SK-N-SH (cell line): ENCODE data around the gene EXOC4. TPM values are rescaled to one million over a fixed set of nuclear protein-coding genes. Genes with fewer than 3 reads are reported as not detected.
A peak's percentile ranks its signal among the peaks of the same experiment; 100 is the strongest.

Source experiments
- CTCF ChIA-PET: fragments of 300-600, 350-600 bp; formaldehyde crosslinking; extraction: SDS; loops from one replicate; lab custom pipeline; 2021; lab: Yijun Ruan, JAX
- POLR2A ChIA-PET: fragments of 350-600 bp; sonication (Branson Sonifier 250); formaldehyde crosslinking; extraction: SDS; loops from one replicate; lab custom pipeline; 2020; ENCODE audit warnings: antibody characterized with exemption, inconsistent platforms; lab: Yijun Ruan, JAX
- DNase-seq: peaks from one replicate; pipeline ENCODE4 v3.0.0; 2012
- H2AFZ ChIP-seq: fragments of 200-600 bp; sonication (generic); 2 replicates; pipeline ENCODE4 v1.8.1; 2016; ENCODE audit warnings: antibody characterized with exemption, mild to moderate bottlenecking, low read depth
- H3F3A ChIP-seq: fragments of 200-600 bp; sonication (generic); replicated peaks from 2 replicates; pipeline ENCODE3; 2016; ENCODE audit warnings: antibody characterized with exemption, mild to moderate bottlenecking; ENCODE audit not compliant: insufficient read depth
- H3K27ac ChIP-seq, 2 experiments: fragments of 200-500 bp in 1 of 2; fragments of 200-600 bp in 1 of 2; sonication (Bioruptor generic) in 1 of 2; sonication (generic), shearing (Covaris generic) in 1 of 2; 2 replicates each; pipeline versions ENCODE4 v1.5.1 to v1.6.1; 2014 to 2016; ENCODE audit warnings: low read depth in 2 of 2, inconsistent platforms in 1 of 2, low read length in 1 of 2, mild to moderate bottlenecking in 1 of 2, mixed read lengths in 1 of 2
- H3K27me3 ChIP-seq: fragments of 200-600 bp; sonication (generic), shearing (Covaris generic); 2 replicates; pipeline ENCODE4 v1.6.1; 2016; ENCODE audit warnings: mixed run types; ENCODE audit not compliant: insufficient read depth
- H3K36me3 ChIP-seq, 2 experiments: fragments of 200-500 bp in 1 of 2; fragments of 200-600 bp in 1 of 2; sonication (Bioruptor generic) in 1 of 2; sonication (generic) in 1 of 2; replicated peaks in 1 of 2; 2 replicates each; pipeline versions ENCODE3 to v1.5.1; 2014 to 2016; ENCODE audit warnings: low read length in 1 of 2, mild to moderate bottlenecking in 1 of 2; ENCODE audit not compliant: insufficient read depth in 2 of 2, control insufficient read depth in 1 of 2
- H3K4me1 ChIP-seq, 2 experiments: fragments of 200-500 bp in 1 of 2; fragments of 200-600 bp in 1 of 2; sonication (Bioruptor generic) in 1 of 2; sonication (generic), shearing (Covaris generic) in 1 of 2; 2 replicates each; pipeline versions ENCODE4 v1.5.1 to v1.6.1; 2014 to 2016; ENCODE audit warnings: low read depth in 1 of 2, low read length in 1 of 2, mixed run types in 1 of 2; ENCODE audit not compliant: insufficient read depth in 2 of 2, control insufficient read depth in 1 of 2
- H3K4me2 ChIP-seq: fragments of 200-600 bp; sonication (generic), shearing (Covaris generic); 2 replicates; pipeline ENCODE4 v1.6.1; 2017; ENCODE audit warnings: mixed run types
- H3K4me3 ChIP-seq, 2 experiments: fragments of 200-500 bp in 1 of 2; fragments of 200-600 bp in 1 of 2; sonication (Bioruptor generic) in 1 of 2; sonication (generic), shearing (Covaris generic) in 1 of 2; 2 replicates each; pipeline versions ENCODE4 v1.5.1 to v1.8.1; 2014 to 2016; ENCODE audit warnings: low read depth in 2 of 2, inconsistent platforms in 1 of 2, low read length in 1 of 2, mild to moderate bottlenecking in 1 of 2, mixed read lengths in 1 of 2, moderate library complexity in 1 of 2
- H3K79me2 ChIP-seq: fragments of 200-600 bp; sonication (generic); 2 replicates; pipeline ENCODE4 v1.8.1; 2017; ENCODE audit warnings: mild to moderate bottlenecking; ENCODE audit not compliant: insufficient read depth
- H3K9ac ChIP-seq: fragments of 200-600 bp; sonication (generic); 2 replicates; pipeline ENCODE4 v1.6.1; 2017; ENCODE audit warnings: mixed run types
- H3K9me2 ChIP-seq: fragments of 200-600 bp; sonication (generic); 2 replicates; pipeline ENCODE4 v1.6.1; 2017; ENCODE audit warnings: mixed run types
- H3K9me3 ChIP-seq: fragments of 200-600 bp; sonication (generic); 2 replicates; pipeline ENCODE4 v1.6.1; 2017; ENCODE audit warnings: mixed run types, mild to moderate bottlenecking, moderate library complexity
- H4K20me1 ChIP-seq: fragments of 200-600 bp; sonication (generic); 2 replicates; pipeline ENCODE4 v1.6.1; 2017; ENCODE audit warnings: mild to moderate bottlenecking, mixed run types; ENCODE audit not compliant: insufficient read depth
- ELF1 ChIP-seq: IDR thresholded peaks from 2 replicates; pipeline ENCODE4 v1.4.0; 2012
- EP300 ChIP-seq, 2 experiments: IDR thresholded peaks; 2 replicates each; pipeline versions ENCODE4 v1.4.0 to v1.6.1; 2012; ENCODE audit warnings: borderline replicate concordance in 1 of 2, low read depth in 1 of 2, low read length in 1 of 2
- FOSL2 ChIP-seq: IDR thresholded peaks from 2 replicates; pipeline ENCODE4 v1.4.0; 2012; ENCODE audit warnings: low read depth, mild to moderate bottlenecking, moderate library complexity, borderline replicate concordance
- FOXJ3 ChIP-seq: sonication (generic); formaldehyde crosslinking; IDR thresholded peaks from 2 replicates; pipeline ENCODE4 v1.5.1; 2020; ENCODE audit warnings: mild to moderate bottlenecking, missing genetic modification reagents
- FOXM1 ChIP-seq: IDR thresholded peaks from 2 replicates; pipeline ENCODE4 v1.4.0; 2012; ENCODE audit warnings: low read depth, mild to moderate bottlenecking
- GATA2 ChIP-seq: sonication (generic); formaldehyde crosslinking; IDR thresholded peaks from 2 replicates; pipeline ENCODE4 v1.5.0; 2020; ENCODE audit warnings: mild to moderate bottlenecking, missing genetic modification reagents
- JUND ChIP-seq: IDR thresholded peaks from 2 replicates; pipeline ENCODE4 v1.4.0; 2012
- MEF2A ChIP-seq: IDR thresholded peaks from 2 replicates; pipeline ENCODE4 v1.4.0; 2012; ENCODE audit warnings: low read depth, borderline replicate concordance
- MXI1 ChIP-seq: IDR thresholded peaks from 2 replicates; pipeline ENCODE4 v1.6.1; 2012; ENCODE audit warnings: mild to moderate bottlenecking, low read depth, low read length, improper control_type of control experiment
- NRF1 ChIP-seq: IDR thresholded peaks from 2 replicates; pipeline ENCODE4 v1.6.1; 2012; ENCODE audit warnings: low read depth, mild to moderate bottlenecking, low read length
- POLR2AphosphoS5 ChIP-seq: IDR thresholded peaks from 2 replicates; pipeline ENCODE4 v1.6.1; 2012; ENCODE audit warnings: low read depth, low read length
- RAD21 ChIP-seq: IDR thresholded peaks from 2 replicates; pipeline ENCODE4 v1.6.1; 2012; ENCODE audit warnings: mild to moderate bottlenecking, low read length
- RCOR1 ChIP-seq: fragments of 150-350 bp; IDR thresholded peaks from 2 replicates; pipeline ENCODE4 v1.6.1; 2017; ENCODE audit warnings: antibody characterized with exemption, low read length
- RFX5 ChIP-seq: IDR thresholded peaks from 2 replicates; pipeline ENCODE4 v1.6.1; 2012; ENCODE audit warnings: mild to moderate bottlenecking, improper control_type of control experiment, low read length
- SMC3 ChIP-seq: IDR thresholded peaks from 2 replicates; pipeline ENCODE4 v1.6.1; 2012; ENCODE audit warnings: low read depth, low read length, improper control_type of control experiment
- TAF1 ChIP-seq: IDR thresholded peaks from 2 replicates; pipeline ENCODE4 v1.6.1; 2012; ENCODE audit warnings: low read depth, mild to moderate bottlenecking, low read length, moderate library complexity, borderline replicate concordance
- TCF12 ChIP-seq: IDR thresholded peaks from 2 replicates; pipeline ENCODE4 v1.4.0; 2012
- TEAD4 ChIP-seq: IDR thresholded peaks from 2 replicates; pipeline ENCODE4 v1.4.0; 2012; ENCODE audit warnings: mild to moderate bottlenecking, borderline replicate concordance; ENCODE audit not compliant: insufficient read depth
- YY1 ChIP-seq: IDR thresholded peaks from 2 replicates; pipeline ENCODE4 v1.4.0; 2012; ENCODE audit warnings: low read depth, mild to moderate bottlenecking
- WGBS: methylation state at CpG from one replicate; pipeline ENCODE4 v1.1.6; 2017; ENCODE audit warnings: low lambda C conversion rate; 5-methylcytosine and 5-hydroxymethylcytosine counted together
- polyA plus RNA-seq, 3 experiments: library from polyadenylated mRNA; depleted of rRNA; stranded (reverse); fragments of >200 nt; gene quantifications; 2 replicates each; pipeline ENCODE4 v1.2.3, GENCODE V29; 2012
- TF ChIP-seq, protein P1 (sequence below): IDR thresholded peaks from 2 replicates; pipeline ENCODE4 v1.6.1; 2012; ENCODE audit warnings: mild to moderate bottlenecking, low read depth, low read length, moderate library complexity

EXOC4 gene
- polyA plus RNA-seq, 1 of the 3 experiments (the other 2 are of a cell fraction) = 37.3 TPM

DNA sequence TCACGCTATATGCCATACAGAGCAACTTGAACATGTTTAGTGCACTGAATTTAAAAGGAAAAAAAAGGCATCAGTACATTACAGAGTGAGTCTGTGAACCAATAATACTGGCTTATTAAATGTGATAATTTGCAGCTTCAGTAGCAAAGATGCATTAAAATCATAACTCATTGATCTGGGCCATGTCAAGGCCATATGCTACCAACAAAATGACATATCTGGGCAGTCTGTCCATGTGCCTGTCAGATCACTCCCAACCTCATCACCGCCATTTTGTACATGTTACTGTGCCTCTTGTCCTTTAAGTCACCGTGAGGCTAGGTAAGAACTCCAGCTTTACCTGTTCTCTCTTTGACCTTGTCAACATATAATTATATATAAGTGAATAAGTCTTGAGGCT, 566.8 kb downstream of the EXOC4 start:
- WGBS = 97% methylated on average over 3 of the region's 3 CpGs
- POLR2A ChIA-PET = interaction anchor here (1.3 kb wide), 1 partner anchor 17 kb away, joined by 3 read pairs; no protein-coding TSS in a partner anchor
- H3K27ac ChIP-seq = peak overlapping the region in 1 of 2 experiments; percentile 93; a peak in 2 of 4 replicates

DNA sequence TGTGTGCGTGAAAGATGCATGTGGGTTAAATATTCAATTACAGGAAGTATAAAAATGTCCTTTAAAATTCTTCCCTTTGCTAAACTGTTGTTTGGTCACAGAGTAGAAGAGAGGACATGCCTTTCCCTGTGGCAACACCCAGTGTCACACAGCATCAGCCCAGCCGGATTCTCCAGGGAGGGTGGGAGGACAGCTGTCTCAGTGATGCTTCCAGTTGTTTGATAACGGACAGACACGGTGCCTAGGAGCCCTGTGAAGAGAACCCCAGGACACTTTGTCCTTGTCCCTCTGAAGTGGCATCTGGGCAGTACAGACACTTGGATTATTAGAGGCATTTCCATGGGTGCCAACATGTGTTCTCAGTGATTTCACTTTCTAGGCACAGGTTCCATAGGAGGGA, 567.7 kb downstream of the EXOC4 start:
- no peak overlapping the region for H3K9ac ChIP-seq
- 78% methylated on average over 4 of the region's 4 CpGs for WGBS

More for the DNA sequence above, 566.8 kb downstream of the EXOC4 start:
- Histone ChIP-seq H2AFZ (no peak overlapping the region), H3F3A (no peaks in the 10 kb centered on the region), H4K20me1 (no peaks in the 10 kb centered on the region), H3K9me2 (no peaks in the 10 kb centered on the region), H3K4me2 (no peak overlapping the region), H3K36me3 (peaks cover 28 to 54% of the 10 kb centered on the region in 2 experiments), H3K4me1 (peaks cover 0 to 29% of the 10 kb centered on the region in 2 experiments; a peak in 3 of 4 replicates), H3K9ac (no peak overlapping the region), H3K79me2 (no peaks in the 10 kb centered on the region), H3K4me3 (no peak overlapping the region), H3K27me3 (no peaks in the 10 kb centered on the region), H3K9me3 (no peaks in the 10 kb centered on the region)
- CTCF ChIA-PET = interaction anchor here (0.9 to 3.5 kb wide), 15 partner anchors 10 to 197 kb away, joined by 3 to 15 read pairs (median 5); no protein-coding TSS in a partner anchor
- DNase-seq = no peak
- no peak for TF ChIP-seq TEAD4
- peak in 1 of 2 experiments; percentile 54; a peak in 1 of 4 replicates for TF ChIP-seq EP300 (IDR thresholded peaks at IDR 0.05; ENCODE audit: borderline replicate concordance in 1 of 2, low read depth in 1 of 2, low read length in 1 of 2)
- TF ChIP-seq NRF1 = no peak
- TF ChIP-seq MEF2A = no peak
- peak; percentile 55; the same call in 1 of the 2 replicates for TF ChIP-seq MXI1

DNA sequence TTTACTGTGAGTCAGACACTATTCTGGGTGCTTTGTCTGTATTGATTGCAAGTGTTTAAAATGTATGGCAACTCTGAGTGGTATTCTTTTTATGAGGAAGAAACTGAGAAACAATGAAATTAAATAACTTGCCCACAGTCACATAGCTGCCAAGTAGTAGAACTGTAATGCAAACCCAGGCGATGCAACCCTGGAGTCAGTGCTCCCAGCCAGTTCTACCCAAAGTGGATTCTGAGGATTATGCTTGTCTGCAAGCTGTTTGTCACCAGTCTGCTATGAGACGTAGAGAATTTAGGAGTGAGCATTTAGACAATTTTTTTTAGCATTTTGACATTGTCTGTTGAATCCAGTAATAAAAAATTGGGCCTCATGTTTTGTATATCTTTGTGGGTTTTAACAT, 568.3 kb downstream of the EXOC4 start:
- no peak overlapping the region for H3K4me2 ChIP-seq
- H3K9ac ChIP-seq = no peak overlapping the region
- TF ChIP-seq ELF1 (no peak), TAF1 (no peak), SMC3 (no peak), GATA2 (no peak), TEAD4 (no peak), FOXJ3 (CRISPR knock-in tag) (no peak), POLR2AphosphoS5 (no peak)
- TF ChIP-seq, protein P1, sequence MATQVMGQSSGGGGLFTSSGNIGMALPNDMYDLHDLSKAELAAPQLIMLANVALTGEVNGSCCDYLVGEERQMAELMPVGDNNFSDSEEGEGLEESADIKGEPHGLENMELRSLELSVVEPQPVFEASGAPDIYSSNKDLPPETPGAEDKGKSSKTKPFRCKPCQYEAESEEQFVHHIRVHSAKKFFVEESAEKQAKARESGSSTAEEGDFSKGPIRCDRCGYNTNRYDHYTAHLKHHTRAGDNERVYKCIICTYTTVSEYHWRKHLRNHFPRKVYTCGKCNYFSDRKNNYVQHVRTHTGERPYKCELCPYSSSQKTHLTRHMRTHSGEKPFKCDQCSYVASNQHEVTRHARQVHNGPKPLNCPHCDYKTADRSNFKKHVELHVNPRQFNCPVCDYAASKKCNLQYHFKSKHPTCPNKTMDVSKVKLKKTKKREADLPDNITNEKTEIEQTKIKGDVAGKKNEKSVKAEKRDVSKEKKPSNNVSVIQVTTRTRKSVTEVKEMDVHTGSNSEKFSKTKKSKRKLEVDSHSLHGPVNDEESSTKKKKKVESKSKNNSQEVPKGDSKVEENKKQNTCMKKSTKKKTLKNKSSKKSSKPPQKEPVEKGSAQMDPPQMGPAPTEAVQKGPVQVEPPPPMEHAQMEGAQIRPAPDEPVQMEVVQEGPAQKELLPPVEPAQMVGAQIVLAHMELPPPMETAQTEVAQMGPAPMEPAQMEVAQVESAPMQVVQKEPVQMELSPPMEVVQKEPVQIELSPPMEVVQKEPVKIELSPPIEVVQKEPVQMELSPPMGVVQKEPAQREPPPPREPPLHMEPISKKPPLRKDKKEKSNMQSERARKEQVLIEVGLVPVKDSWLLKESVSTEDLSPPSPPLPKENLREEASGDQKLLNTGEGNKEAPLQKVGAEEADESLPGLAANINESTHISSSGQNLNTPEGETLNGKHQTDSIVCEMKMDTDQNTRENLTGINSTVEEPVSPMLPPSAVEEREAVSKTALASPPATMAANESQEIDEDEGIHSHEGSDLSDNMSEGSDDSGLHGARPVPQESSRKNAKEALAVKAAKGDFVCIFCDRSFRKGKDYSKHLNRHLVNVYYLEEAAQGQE = no peak

More for the DNA sequence above, 567.7 kb downstream of the EXOC4 start:
- peak overlapping the region in 1 of 2 experiments; percentile 93; a peak in 2 of 4 replicates for H3K27ac ChIP-seq
- TF ChIP-seq RCOR1 (peak; percentile 7; the same call in 1 of the 2 replicates), RAD21 (peak; percentile 27; the same call in 1 of the 2 replicates), TAF1 (no peak), NRF1 (no peak), FOSL2 (no peak), RFX5 (no peak), YY1 (no peak), MXI1 (no peak), EP300 (IDR thresholded peaks at IDR 0.05; ENCODE audit: borderline replicate concordance in 1 of 2, low read depth in 1 of 2, low read length in 1 of 2) (no peak; a peak in 1 of 4 replicates), ELF1 (no peak), TCF12 (0 out of 2 replicates have a peak, but pooled peaks have one; percentile 8), FOXM1 (no peak), JUND (no peak)
- H4K20me1 ChIP-seq = no peaks in the 10 kb centered on the region
- CTCF ChIA-PET = interaction anchor here (0.9 to 3.5 kb wide), 14 partner anchors 10 to 196 kb away, joined by 3 to 15 read pairs (median 5); no protein-coding TSS in a partner anchor
- H3K4me1 ChIP-seq = peaks cover 0 to 38% of the 10 kb centered on the region in 2 experiments; a peak in 3 of 4 replicates
- H3K4me3 ChIP-seq = no peak overlapping the region
- no peaks in the 10 kb centered on the region for H3F3A ChIP-seq
- H3K9me2 ChIP-seq = no peaks in the 10 kb centered on the region
- POLR2A ChIA-PET = interaction anchor here (1.3 kb wide), 1 partner anchor 16 kb away, joined by 3 read pairs; no protein-coding TSS in a partner anchor
- peak; percentile 41 for DNase-seq
- no peaks in the 10 kb centered on the region for H3K79me2 ChIP-seq
- no peak overlapping the region for H2AFZ ChIP-seq
- H3K4me2 ChIP-seq = no peak overlapping the region
- peaks cover 28 to 54% of the 10 kb centered on the region in 2 experiments for H3K36me3 ChIP-seq
- no peaks in the 10 kb centered on the region for H3K9me3 ChIP-seq
- no peaks in the 10 kb centered on the region for H3K27me3 ChIP-seq

More for the DNA sequence above, 568.3 kb downstream of the EXOC4 start:
- no peak overlapping the region for H3K4me3 ChIP-seq
- H3K4me1 ChIP-seq = peaks cover 0 to 43% of the 10 kb centered on the region in 2 experiments; a peak in 3 of 4 replicates
- ChIA-PET CTCF (interaction anchor here (0.9 to 3.5 kb wide), 11 partner anchors 9 to 195 kb away, joined by 3 to 15 read pairs (median 5); no protein-coding TSS in a partner anchor), POLR2A (interaction anchor here (1.3 kb wide), 1 partner anchor 16 kb away, joined by 3 read pairs; no protein-coding TSS in a partner anchor)
- no peaks in the 10 kb centered on the region for H3K79me2 ChIP-seq
- 96% methylated on average over 2 of the region's 2 CpGs for WGBS
- no peak for DNase-seq
- H3K27me3 ChIP-seq = no peaks in the 10 kb centered on the region
- H3K9me2 ChIP-seq = no peaks in the 10 kb centered on the region
- H3K9me3 ChIP-seq = no peaks in the 10 kb centered on the region
- peak overlapping the region in 1 of 2 experiments; percentile 93; a peak in 2 of 4 replicates for H3K27ac ChIP-seq
- H3F3A ChIP-seq = no peaks in the 10 kb centered on the region
- peaks cover 28 to 54% of the 10 kb centered on the region in 2 experiments for H3K36me3 ChIP-seq
- H4K20me1 ChIP-seq = no peaks in the 10 kb centered on the region
- H2AFZ ChIP-seq = no peak overlapping the region
